Naive thymus-derived CD4-positive, alpha-beta T cell (primary cell): Measurements from ENCODE around the gene CXCL10. TPM values are rescaled to one million over a fixed set of nuclear protein-coding genes. Genes with fewer than 3 reads are reported as not detected.
A peak's percentile ranks its signal among the peaks of the same experiment; 100 is the strongest.

Experiments used
- ATAC-seq: fragments of 150-1000 bp; cut with Tn5 transposase; 2 replicates; pipeline ENCODE4 v1.10.0; 2021; ENCODE audit warnings: mild to moderate bottlenecking, moderate library complexity
- CTCF ChIA-PET: fragments of 350-600 bp; sonication (Branson Sonifier 250); formaldehyde crosslinking; loops from one replicate; lab custom pipeline; 2021; ENCODE audit warnings: antibody characterized with exemption; lab: Charles Lee
- POLR2A ChIA-PET: fragments of 350-600 bp; sonication (Branson Sonifier 250); formaldehyde crosslinking; loops from one replicate; lab custom pipeline; 2021; ENCODE audit warnings: antibody characterized with exemption, inconsistent platforms; lab: Charles Lee
- DNase-seq, 9 donors: peaks; one replicate each; pipeline versions ENCODE4 v3.0.0 to v3.0.0-alpha.2; 2020 to 2022; ENCODE audit warnings: mixed read lengths in 1 of 9
- H3K27ac ChIP-seq: one replicate; pipeline ENCODE4 v1.7.0; 2013; ENCODE audit warnings: mild to moderate bottlenecking, low read depth, low read length, moderate library complexity
- H3K27me3 ChIP-seq, 2 donors: one replicate each; pipeline ENCODE4 v1.7.0; 2013; ENCODE audit warnings: low read length in 2 of 2, mild to moderate bottlenecking in 2 of 2, moderate library complexity in 2 of 2; ENCODE audit not compliant: control insufficient read depth in 2 of 2, insufficient read depth in 2 of 2
- H3K36me3 ChIP-seq, 3 experiments: 1 replicate in 2 of 3; 2 replicates in 1 of 3; pipeline ENCODE4 v1.7.0; 2013; ENCODE audit warnings: low read length in 3 of 3, mild to moderate bottlenecking in 3 of 3, moderate library complexity in 1 of 3; ENCODE audit not compliant: insufficient read depth in 3 of 3, control insufficient read depth in 2 of 3
- H3K4me1 ChIP-seq, 2 donors: one replicate each; pipeline ENCODE4 v1.7.0; 2013; ENCODE audit warnings: low read length in 2 of 2, mild to moderate bottlenecking in 2 of 2, moderate library complexity in 1 of 2; ENCODE audit not compliant: control insufficient read depth in 2 of 2, insufficient read depth in 2 of 2
- H3K4me3 ChIP-seq: 2 replicates; pipeline ENCODE4 v1.7.0; 2013; ENCODE audit warnings: mild to moderate bottlenecking, low read length
- H3K9me3 ChIP-seq, 3 experiments: 1 replicate in 2 of 3; 2 replicates in 1 of 3; pipeline ENCODE4 v1.7.0; 2013; ENCODE audit warnings: low read length in 3 of 3; ENCODE audit not compliant: control insufficient read depth in 2 of 3
- H3K27ac Mint-ChIP-seq, 9 donors: one replicate each; pipeline ENCODE4 v1.8.0; 2020 to 2022; ENCODE audit warnings: mixed read lengths in 9 of 9, mild to moderate bottlenecking in 8 of 9, moderate library complexity in 5 of 9, inconsistent platforms in 2 of 9
- H3K27me3 Mint-ChIP-seq, 5 donors: one replicate each; pipeline ENCODE4 v1.8.0; 2021 to 2022; ENCODE audit warnings: mixed read lengths in 5 of 5, mild to moderate bottlenecking in 1 of 5
- H3K36me3 Mint-ChIP-seq, 5 donors: one replicate each; pipeline ENCODE4 v1.8.0; 2020 to 2022; ENCODE audit warnings: mixed read lengths in 5 of 5, mild to moderate bottlenecking in 3 of 5, inconsistent platforms in 1 of 5
- H3K4me1 Mint-ChIP-seq, 7 donors: one replicate each; pipeline ENCODE4 v1.8.0; 2020 to 2022; ENCODE audit warnings: mixed read lengths in 7 of 7, mild to moderate bottlenecking in 3 of 7, inconsistent platforms in 1 of 7
- H3K4me3 Mint-ChIP-seq, 10 donors: one replicate each; pipeline ENCODE4 v1.8.0; 2020 to 2022; ENCODE audit warnings: mild to moderate bottlenecking in 10 of 10, mixed read lengths in 10 of 10, moderate library complexity in 6 of 10, inconsistent platforms in 2 of 10
- H3K9me3 Mint-ChIP-seq, 11 donors: one replicate each; pipeline ENCODE4 v1.8.0; 2020 to 2022; ENCODE audit warnings: mixed read lengths in 11 of 11, mild to moderate bottlenecking in 4 of 11, inconsistent platforms in 1 of 11, moderate library complexity in 1 of 11
- intact Hi-C, 2 donors: fragments of 100-400 bp; cut with micrococcal nuclease; formaldehyde crosslinking; loops; one replicate each; pipeline ENCODE4 v1.15.1; 2023
- polyA plus RNA-seq, 2 donors: library from polyadenylated mRNA; unstranded; fragments of 300-500 nt; fragmentation: Illumina TruSeq; gene quantifications; one replicate each; pipeline ENCODE4 v1.2.3, GENCODE V29; 2021
- total RNA-seq, 6 experiments: library from RNA in 5 of 6; stranded (reverse) in 5 of 6; gene quantifications; 1 replicate in 5 of 6; 2 replicates in 1 of 6; pipeline ENCODE4 v1.2.3 and lab custom pipeline; 2021 to 2026

Gene CXCL10
- total and polyA plus RNA-seq, 7 experiments from 2014 or later = 0.32 to 2.3 TPM; not detected in 5

- ATAC-seq (no peak), DNase-seq (no peak)
- CTCF ChIA-PET = no interaction called here
- no peaks in the 10 kb centered on the region for H3K27me3 ChIP-seq
- Mint-ChIP-seq H3K27me3 (no peaks in the 10 kb centered on the region), H3K27ac (peak overlapping the region in 1 of 9 donors; percentile 2), H3K4me3 (no peak overlapping the region), H3K4me1 (peaks cover 0 to 5% (median 0%) of the 10 kb centered on the region in 7 donors), H3K9me3 (peaks cover 0 to 1% (median 0%) of the 10 kb centered on the region in 11 donors), H3K36me3 (peaks cover 20 to 64% (median 60%) of the 10 kb centered on the region in 5 donors)
- peaks cover 31 to 79% (median 41%) of the 10 kb centered on the region in 3 experiments for H3K36me3 ChIP-seq
- H3K4me1 ChIP-seq = no peaks in the 10 kb centered on the region
- intact Hi-C loops = no loop called here
- POLR2A ChIA-PET = no interaction called here
- no peak overlapping the region for H3K27ac ChIP-seq
- H3K4me3 ChIP-seq = no peak overlapping the region
- no peaks in the 10 kb centered on the region for H3K9me3 ChIP-seq
Measured at GRCh38 chr4:75973766-75974165, 49.5 kb downstream of the CXCL10 start.

Other genes with a start within 250 kb of the CXCL10 start
- 1 to 10 TPM in 2 of 5 experiments, under 1 TPM in 3; 0.07 to 1.5 (median 0.17) TPM for gene PPEF2, start 121.0 kb downstream of the CXCL10 start, total RNA-seq
- gene PPEF2, start 121.0 kb downstream of the CXCL10 start, polyA plus RNA-seq = not detected
- 100 to 1,000 TPM in 1 of 5 experiments, 10 to 100 TPM in 4; 36.9 to 103 (median 80.3) TPM for gene NAAA, start 82.5 kb downstream of the CXCL10 start, total RNA-seq
- gene NAAA, start 82.5 kb downstream of the CXCL10 start, polyA plus RNA-seq = 10 to 100 TPM; 69.5 to 94.3 TPM
- 10 to 100 TPM; 32.6 to 65.1 (median 52.9) TPM for gene SDAD1, start 32.6 kb downstream of the CXCL10 start, total RNA-seq
- 100 to 1,000 TPM in 1 of 2 donors, 10 to 100 TPM in 1; 96.6 to 118 TPM for gene SDAD1, start 32.6 kb downstream of the CXCL10 start, polyA plus RNA-seq
- gene CXCL9, start 16.0 kb downstream of the CXCL10 start, total RNA-seq = not detected
- not detected for gene CXCL9, start 16.0 kb downstream of the CXCL10 start, polyA plus RNA-seq
- not detected for gene CXCL11, start 12.6 kb upstream of the CXCL10 start, total RNA-seq
- gene CXCL11, start 12.6 kb upstream of the CXCL10 start, polyA plus RNA-seq = not detected
- gene ART3, start 51.2 kb upstream of the CXCL10 start, total RNA-seq = not detected
- gene ART3, start 51.2 kb upstream of the CXCL10 start, polyA plus RNA-seq = not detected
- 10 to 100 TPM; 51.1 to 82.0 (median 65.5) TPM for gene NUP54, start 124.9 kb upstream of the CXCL10 start, total RNA-seq
- gene NUP54, start 124.9 kb upstream of the CXCL10 start, polyA plus RNA-seq = 10 to 100 TPM; 46.0 to 53.8 TPM
- gene SCARB2, start 190.3 kb upstream of the CXCL10 start, total RNA-seq = 10 to 100 TPM; 13.5 to 35.7 (median 29.1) TPM
- 10 to 100 TPM; 12.6 to 14.7 TPM for gene SCARB2, start 190.3 kb upstream of the CXCL10 start, polyA plus RNA-seq
- under 1 TPM in 4 of 5 experiments, not detected in 1; 0.24 to 0.79 (median 0.43) TPM for gene FAM47E, start 228.2 kb upstream of the CXCL10 start, total RNA-seq
- gene FAM47E, start 228.2 kb upstream of the CXCL10 start, polyA plus RNA-seq = under 1 TPM in 1 of 2 donors, not detected in 1; 0.45 TPM